ACHN (cell line): Measurements from ENCODE around the gene PSMD3.
"Not testable (repeated sequence)": the region's sequence is repeated elsewhere in the genome, so short reads cannot be mapped to it uniquely, and the experiment has no call there.

ENCODE experiments used
- DNase-seq: peaks from one replicate; pipeline ENCODE4 v3.0.0-alpha.2; 2015
- in situ Hi-C: cut with HindIII; loops from 2 replicates; pipeline ENCODE4 v1.10.0; 2017; ENCODE audit warnings: low sequenced_read_pairs, low pct_ligation_motif_present, low pct_unique_long_range_greater_than_20kb

PSMD3 gene

DNA sequence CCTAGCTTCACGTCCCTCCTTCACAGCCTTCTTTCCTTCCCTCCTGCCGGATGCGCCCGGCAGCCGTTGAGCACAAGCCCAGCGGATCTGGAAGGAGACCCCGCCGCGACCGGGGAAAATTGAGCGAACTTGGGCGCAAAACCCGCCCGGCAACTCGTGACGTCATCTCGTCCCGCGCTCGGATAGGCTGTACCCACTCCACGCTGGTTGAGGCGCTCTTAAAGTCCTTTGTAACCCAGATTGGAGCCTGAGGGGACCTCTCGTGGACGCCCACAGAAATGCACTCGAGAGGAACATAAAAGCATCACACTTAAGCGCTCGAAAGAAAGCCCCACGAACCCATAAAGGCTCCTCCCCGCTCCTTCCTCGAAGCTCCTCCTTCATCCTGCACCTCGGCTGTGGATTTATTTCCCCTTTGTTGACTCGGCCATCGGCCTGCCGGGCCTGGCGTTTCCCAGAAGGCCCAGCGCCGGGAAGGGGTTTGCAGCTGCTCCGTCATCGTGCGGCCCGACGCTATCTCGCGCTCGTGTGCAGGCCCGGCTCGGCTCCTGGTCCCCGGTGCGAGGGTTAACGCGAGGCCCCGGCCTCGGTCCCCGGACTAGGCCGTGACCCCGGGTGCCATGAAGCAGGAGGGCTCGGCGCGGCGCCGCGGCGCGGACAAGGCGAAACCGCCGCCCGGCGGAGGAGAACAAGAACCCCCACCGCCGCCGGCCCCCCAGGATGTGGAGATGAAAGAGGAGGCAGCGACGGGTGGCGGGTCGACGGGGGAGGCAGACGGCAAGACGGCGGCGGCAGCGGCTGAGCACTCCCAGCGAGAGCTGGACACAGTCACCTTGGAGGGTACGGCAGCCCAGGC is at the start of gene PSMD3:
PSMD3 (plus strand) TSS at position 457 of the 856 bp plus-strand sequence; CDS start at position 621, 164 bp downstream.
- in situ Hi-C loops: no loop called here

DNA sequence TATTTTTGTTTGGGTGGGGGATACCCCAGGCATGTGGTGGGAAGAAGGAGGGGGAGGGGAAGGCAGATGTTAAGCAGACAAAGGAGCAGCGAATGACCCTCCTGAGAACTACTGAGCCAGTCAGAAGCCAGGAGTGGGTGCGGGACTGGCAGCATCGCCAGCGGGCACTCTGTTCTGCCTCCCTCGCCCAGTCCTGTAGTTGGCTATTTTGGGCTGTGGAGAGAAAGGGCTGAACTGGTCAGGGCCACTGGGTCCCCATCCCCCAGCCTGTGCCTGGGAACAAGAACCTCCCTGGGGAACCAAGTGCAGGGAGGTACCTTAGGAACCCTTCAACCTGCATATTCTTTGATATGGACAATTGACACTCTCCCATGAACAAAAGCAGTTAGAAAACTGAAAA is 46.7 kb upstream of the PSMD3 start:
- no peak for DNase-seq
- in situ Hi-C loops: no loop called here

More for the DNA sequence above, at the start of gene PSMD3:
- DNase-seq: peak; percentile 100

DNA sequence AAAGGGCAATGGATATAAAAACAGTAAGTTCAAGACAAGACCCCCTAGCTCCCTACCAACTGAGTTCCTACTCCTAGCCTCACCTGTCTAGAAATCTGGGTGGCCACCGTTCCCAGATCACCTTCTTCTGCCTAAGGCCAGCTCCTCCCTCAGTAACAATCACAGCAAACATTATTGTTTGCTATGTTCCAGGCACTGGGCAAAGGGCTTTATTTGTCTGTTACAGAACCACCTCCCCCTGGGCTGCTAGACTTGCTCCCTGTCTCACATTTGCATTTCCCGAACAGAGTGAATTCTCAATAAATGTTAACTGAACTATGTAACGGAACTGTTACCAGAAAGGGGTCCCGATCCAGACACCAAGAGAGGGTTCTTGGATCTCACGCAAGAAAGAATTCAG is 46.3 kb upstream of the PSMD3 start:
- no peak for DNase-seq
- in situ Hi-C loops: no loop called here

DNA sequence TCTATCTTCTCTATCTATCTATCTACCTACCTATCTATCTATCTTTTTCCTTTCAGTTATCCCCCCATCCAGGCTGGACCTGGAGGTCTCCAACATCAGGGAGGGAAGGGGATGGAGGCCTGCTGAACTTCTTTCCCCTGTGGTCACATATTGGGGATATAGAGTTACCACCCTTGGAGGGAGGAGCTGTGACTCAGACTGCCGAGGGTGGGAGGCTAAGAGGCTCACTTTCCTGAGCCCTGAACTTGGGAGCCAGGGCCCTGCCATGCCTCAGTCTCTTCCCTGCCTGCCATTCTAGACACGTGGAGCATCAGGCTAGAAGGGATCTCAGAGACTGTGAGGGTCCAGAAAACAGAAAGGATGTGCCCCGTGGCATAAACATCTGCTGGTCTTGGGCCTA is 44.7 kb upstream of the PSMD3 start:
- DNase-seq: no peak
- in situ Hi-C loops: no loop called here

DNA sequence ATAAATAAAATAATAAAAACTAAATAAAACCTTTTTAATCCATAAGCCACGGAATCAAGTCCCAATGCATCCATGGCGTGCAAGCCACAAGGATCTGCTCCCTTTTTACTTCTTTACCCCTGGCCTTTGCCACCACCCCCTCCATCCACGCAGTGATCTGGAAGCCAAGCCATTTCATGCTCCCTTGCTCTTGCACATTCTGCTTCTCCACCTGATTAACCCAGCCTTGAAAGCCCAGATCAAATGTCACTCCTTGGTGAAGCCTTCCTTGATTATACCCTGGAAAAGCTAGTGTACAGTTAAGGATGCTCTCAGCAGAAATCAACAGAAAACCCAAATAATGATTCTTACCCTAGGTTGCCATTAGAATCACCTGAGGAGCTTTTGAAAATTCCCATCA is 43.2 kb upstream of the PSMD3 start:
- in situ Hi-C loops: no loop called here
- DNase-seq: no peak

DNA sequence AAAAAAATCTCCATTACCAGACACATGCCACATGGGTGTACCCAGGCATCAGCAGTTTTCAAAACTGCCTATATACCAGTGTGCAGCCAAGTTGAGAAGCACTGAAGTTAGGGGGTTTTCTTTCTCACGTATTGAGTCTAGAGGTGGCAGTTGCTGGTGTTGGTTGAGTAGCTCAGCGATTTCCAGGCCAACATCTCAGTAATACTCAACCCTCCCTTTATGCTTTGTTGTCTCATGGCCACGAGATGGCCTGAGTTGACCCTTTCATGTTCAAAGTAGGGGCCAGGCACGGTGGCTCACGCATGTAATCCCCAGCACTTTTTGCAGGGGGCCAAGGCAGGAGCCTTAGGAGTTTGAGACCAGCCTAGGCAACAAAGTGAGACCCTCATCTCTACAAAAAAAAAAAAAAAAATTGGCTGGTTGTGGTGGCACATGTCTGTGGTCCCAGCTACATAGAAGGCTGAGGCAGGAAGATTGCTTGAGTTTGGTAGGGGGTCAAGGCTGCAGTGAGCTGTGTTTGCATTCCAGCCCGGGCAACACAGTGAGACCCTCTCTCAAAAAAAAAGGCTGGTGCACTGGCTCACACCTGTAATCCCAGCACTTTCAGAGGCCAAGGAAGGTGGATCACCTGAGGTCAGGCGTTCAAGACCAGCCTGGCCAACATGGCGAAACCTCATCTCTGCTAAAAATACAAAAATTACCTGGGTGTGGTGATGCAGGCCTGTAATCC is 42.3 kb upstream of the PSMD3 start:
- DNase-seq: no peak
- in situ Hi-C loops: no loop called here

DNA sequence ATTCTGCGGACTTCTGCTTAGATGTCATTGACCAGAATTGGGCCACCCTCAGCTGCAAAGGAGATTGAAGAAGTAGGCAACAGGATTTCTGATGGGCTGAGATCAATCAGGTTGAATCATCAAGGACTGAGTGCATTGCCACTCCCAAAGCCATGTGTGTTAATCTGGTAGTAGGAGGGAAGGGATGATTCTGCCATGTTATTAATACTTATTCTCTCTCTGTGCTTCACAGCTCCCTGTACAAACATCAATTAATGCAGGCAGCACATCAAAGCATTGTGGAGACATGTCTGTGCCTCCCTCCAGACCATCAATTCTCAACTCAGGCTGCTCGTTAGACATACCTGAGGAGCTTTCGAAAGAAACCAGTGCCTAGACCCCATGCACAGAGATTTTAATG is 41.5 kb upstream of the PSMD3 start:
- in situ Hi-C loops: no loop called here

DNA sequence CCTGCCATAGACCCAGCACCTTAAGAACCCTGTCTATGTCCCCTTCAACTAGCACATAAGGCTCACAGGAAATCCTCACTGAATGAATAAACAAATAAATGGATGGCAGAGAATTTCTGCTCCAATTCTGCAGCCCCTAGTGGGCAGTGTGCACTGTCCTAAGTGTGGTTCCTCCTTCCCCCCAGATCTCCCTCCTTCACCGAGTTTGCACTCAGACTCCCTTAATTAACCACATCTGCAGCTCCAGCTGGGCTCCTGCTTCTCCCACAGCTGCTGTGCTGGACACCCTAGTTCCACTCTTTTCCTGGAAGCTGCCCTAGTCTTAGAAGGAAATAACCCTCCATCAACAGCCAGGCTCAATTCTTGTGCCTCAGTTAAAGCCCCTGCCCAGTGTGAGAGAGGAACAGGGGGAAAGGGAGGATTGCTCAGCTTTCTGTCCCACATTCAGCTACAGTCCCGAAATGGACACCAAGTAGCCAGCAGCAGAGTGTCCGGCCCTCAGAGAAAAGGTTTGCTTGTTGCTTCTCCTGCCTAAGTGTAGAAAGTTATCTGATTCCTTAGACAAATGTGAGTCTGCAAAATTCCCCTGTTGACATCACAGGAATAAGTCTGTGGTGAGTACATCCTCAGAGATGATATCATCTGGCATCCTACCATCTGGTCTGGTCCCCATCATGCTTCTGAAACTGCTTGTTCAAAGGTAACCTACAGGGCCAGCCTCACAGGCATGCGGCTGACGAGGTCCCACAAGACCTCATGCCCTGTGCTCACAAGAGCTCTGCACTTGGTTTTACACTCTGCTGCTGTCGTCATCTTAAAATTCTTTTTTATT is 40.8 kb upstream of the PSMD3 start:
- in situ Hi-C loops: no loop called here
- DNase-seq: peak; percentile 42

More for the DNA sequence above, 41.5 kb upstream of the PSMD3 start:
- no peak for DNase-seq

DNA sequence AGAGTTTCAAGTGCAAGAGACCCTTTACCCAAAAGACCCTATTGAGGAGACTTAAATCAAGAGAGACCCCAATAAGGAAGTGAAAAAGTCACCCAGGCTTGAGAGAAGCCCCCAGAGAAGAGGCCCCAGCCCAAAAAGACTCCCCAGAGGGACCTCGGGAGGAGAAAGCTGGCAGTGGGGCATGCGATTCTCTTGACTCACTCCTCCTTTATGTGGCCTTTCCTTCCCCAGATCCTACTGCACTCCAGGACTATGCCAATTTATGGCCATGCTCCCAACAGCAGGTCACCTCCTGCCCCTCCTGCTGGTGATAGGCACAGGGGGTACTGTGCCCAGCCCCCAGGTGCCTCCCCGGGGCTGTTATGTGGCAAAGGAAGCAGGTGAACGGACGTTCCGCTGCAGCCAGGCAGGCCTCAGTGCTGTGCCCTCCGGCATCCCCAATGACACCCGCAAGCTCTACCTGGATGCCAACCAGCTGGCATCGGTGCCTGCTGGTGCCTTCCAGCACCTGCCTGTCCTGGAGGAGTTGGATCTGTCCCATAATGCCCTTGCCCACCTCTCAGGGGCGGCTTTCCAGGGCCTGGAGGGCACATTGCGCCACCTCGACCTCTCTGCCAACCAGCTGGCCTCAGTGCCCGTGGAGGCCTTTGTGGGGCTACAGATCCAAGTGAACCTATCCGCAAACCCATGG is 36.8 kb upstream of the PSMD3 start:
- in situ Hi-C loops: no loop called here
- no peak for DNase-seq

DNA sequence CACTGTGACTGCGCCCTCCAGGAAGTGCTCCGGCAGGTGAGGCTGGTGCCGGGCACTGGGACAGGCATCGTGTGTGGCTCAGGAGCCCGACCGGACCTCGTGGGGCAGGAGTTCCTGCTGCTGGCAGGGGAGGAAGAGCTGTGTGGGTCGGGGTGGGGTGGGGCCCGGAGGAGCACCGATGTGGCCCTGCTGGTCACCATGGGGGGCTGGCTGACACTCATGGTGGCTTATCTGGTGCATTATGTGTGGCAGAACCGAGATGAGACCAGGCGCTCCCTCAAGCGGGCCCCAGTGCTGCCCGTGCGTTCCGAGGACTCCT is 36.3 kb upstream of the PSMD3 start:
- in situ Hi-C loops: no loop called here
- no peak for DNase-seq

DNA sequence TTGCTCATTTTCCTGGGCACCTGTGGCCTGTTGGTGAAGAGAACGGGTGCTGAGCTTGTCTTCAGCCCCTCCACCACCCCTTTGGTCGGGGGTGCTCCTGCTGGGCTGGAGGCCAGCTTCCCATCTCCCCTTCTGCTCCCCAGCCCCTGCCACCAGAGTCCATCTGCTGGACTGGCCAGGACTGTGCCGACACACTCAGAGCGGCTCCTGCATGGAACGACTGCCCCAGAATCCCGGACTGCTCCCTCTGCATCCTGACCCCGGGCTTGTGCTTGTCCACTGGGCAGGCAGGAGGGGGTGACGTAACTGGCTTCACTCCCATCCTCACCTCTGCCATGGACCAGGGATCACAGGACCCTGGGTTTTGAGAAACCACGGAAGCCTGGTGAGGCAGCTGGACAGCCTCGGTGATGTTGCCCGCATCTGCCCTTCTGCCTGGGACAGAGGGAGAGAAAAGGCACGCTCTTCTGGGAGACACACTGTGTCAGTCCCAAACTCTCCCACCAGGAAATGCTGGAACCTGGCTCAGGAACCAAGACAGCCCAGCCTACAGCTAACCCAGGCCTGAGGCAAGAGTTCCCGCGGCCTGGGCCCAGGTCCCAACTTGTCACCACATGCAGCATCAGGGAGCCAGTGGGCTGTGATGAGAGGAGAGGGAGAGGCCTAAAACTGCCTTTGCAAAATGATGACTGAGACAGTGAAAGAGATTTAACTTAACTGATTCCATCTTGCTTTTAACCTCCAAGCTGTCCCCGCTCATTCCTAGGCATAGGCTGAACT is 33.9 kb upstream of the PSMD3 start:
- in situ Hi-C loops: no loop called here
- DNase-seq: no peak

DNA sequence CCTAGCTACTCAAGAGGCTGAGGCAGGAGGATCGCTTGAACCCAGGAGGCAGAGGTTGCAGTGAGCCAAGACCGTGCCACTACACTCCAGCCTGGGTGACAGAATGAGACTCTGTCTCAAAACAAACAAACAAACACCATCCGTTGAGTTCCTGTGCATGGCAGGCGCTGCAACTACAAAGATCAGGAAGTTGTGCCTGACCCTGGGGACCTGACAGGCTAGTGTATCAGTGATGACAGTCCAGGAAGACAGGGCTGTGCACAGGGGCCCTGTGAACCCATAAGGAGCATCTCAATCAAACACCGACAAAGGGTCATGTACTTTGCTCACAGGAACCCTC is 32.1 kb upstream of the PSMD3 start:
- not testable (repeated sequence) for DNase-seq

DNA sequence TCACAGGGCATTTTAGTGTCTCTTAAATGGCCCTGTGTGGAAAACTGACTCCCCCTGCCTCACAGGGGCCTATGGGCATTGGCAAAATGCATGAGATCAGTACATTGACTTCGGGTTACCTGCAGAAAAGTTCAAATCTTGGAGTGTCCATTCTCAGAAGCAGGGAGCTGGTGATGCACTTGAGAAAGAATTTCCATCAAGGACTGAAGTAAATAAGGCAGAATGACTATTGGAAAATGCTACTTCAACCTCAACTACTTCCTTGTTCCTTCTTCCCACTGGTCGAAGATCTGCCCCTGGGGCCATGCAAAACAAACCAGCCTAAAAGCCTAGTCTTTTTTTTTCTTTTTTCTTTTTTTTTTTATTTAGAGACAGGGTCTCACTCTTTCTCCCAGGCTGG is 31.6 kb upstream of the PSMD3 start:
- no peak for DNase-seq
- in situ Hi-C loops: no loop called here

More for the DNA sequence above, 32.1 kb upstream of the PSMD3 start:
- in situ Hi-C loops: not testable (repeated sequence)

DNA sequence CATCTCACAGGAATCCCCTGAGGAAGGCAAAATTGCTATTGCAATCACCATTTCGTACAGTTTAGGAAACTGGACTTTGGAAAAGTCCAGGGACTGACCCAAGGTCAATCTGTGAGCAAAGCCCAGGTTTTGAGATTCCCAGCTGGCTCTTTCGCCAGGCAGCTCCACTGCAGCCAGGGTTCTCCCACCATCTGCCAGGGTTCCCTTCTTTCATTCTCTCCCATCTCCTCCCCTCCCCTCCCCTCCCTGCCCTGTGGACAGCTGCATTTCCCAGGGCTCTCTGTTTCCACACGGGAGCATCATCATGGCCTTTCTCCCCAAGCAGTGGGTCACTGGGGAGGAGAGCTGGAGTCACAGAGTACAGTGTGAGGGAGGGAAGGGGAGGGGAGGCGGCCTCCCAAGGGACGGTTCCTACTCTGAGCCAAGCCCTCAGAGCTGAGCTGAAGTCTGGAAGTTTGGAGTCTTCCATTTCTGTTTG is 29.7 kb upstream of the PSMD3 start:
- in situ Hi-C loops: no loop called here

DNA sequence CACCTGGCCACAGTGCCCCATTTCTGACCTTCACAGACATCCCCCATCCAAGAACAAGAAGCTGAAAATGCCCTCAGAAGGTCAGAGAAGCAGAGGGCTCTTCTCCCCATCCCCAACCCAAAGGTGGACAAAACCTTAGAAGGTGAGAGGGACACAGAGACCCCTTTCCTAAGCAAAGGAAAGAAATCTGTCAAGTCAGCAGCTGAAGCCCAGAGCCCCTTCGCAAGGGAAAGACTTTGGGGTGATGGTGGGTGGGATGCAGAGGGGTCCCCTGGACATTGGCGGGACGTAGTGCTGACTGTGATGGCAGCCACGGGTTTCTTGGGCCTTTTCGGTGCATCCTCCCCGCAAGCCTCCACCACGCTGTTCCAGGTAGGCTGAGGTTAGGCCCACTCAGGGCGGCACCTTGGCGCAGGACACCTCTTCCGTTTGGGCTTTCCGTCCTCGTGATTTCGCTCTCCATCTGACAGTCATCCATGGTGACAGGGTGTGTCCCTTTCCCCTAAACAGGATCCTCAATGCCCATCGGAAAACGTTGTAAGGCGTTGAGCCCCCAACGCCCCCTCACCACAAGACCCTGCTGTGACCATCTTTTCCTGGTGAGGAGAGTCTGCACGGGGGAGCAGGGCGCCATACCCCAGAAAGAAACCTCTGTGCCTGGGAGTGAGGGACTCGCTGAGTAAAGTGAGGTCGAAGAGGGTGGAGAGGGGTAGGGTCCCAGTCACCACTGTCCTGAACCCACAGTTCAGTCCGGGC is 28.5 kb upstream of the PSMD3 start:
- DNase-seq: no peak
- in situ Hi-C loops: no loop called here

More for the DNA sequence above, 29.7 kb upstream of the PSMD3 start:
- DNase-seq: no peak

DNA sequence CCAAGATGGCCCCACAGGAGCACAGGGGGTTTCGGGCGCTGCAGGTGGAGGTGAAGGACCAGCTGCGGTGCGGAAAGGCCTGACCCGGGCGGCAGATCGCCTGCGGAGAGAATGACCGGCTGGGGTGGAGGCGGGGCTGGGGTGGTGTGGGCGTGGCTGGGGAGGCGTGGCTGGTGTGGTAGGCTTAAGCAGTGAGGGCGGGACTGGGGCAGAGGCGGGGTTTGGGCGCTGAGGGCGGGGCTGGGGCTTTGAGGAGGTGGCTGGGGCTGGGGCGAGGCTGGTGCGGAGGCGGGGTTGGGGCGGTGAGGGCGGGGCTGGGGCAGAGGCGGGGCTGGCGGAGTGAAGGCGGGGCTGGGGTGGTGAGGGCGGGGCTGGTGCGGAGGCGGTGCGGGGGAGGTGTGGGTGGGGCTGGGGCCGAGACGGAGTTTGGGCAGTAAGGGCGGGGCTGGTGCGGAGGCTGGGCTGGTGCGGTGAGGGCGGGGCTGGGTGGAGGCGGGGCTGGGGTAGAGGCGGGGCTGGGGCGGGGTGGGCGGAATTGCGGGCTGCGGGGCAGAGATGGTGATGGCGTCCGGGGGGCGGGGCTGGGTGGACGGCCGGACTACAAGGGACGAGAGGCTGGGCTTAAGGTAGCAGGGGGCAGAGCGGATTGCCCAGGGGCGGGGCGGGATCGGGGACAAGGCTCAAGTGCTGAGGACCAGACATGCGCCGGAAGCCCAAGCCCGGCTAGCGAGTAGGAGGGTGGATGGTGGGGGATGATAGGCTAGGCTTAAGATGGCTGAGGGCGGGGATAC is 27.7 kb upstream of the PSMD3 start:
- in situ Hi-C loops: no loop called here
- peak; percentile 93 for DNase-seq
